Epithelial cell of proximal tubule (primary cell): ENCODE results near the gene USP21. TPM values are rescaled to one million over a fixed set of nuclear protein-coding genes. Genes with fewer than 3 reads are reported as not detected.
A peak's percentile ranks its signal among the peaks of the same experiment; 100 is the strongest.

ENCODE experiments used
- DNase-seq: peaks from one replicate; pipeline ENCODE4 v3.0.0-alpha.2; 2011; ENCODE audit warnings: low read depth
- H3K4me3 ChIP-seq: 2 replicates; pipeline ENCODE4 v1.5.1; 2011; ENCODE audit warnings: low read depth, mild to moderate bottlenecking, low read length
- total RNA-seq: library from RNA; depleted of rRNA; stranded (reverse); fragments of >200 nt; gene quantifications from 2 replicates; pipeline ENCODE4 v1.2.3, GENCODE V29; 2015
- TF ChIP-seq, protein P1 (sequence below): conservative IDR thresholded peaks from 2 replicates; pipeline ENCODE4 v1.5.1; 2012; ENCODE audit warnings: low read depth, mild to moderate bottlenecking, low read length

USP21 gene
- total RNA-seq, 1 donor from 2014 or later = 20.6 TPM

DNA sequence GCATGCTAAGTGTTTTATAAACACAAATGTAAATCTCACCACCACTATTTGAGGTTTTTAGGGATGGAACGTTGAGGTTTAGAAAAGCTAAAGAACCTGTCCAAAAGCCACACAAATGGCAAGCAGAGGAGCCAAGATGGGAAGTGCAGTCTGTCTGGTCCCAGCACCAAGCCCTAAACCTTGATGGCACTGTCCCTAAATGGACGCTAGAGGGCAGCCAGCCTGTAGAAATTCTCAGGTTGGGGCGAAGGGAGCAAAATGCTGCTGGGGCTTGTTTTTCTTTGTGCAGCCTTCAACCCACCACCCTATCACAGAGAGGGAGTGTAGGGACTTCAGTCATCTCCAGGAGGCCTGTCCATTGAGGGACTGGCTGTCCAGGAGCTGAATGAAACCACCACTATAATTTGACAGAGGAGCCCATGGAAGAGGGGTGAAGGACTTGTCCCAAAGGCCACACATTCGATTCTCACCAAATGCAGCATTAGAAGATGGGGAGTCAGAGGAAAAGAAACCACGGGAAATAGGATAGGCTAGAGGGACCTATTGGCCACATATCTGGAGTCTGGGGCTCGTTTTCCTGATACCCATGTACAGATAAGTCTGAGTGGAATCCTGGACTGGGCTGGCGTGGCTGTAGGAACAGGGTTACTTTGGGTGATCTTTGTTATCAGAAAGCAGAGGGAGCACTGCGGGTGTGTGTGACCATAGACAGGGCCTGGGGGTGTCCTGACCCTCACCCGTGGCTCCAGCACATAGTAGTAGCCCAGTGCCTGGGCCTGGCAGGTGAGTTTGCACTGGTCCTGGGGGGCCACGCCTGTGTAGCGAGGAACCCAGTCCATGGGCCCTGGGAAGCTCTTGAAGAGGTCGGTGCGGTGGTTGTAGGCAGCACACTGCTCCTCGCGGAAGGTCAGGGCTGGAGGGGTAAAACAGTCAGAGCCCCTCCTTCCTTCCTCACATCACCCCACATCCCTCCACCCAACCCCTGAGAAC lies 33.5 kb downstream of the USP21 start:
- no peak overlapping the region for H3K4me3 ChIP-seq
- TF ChIP-seq, protein P1, sequence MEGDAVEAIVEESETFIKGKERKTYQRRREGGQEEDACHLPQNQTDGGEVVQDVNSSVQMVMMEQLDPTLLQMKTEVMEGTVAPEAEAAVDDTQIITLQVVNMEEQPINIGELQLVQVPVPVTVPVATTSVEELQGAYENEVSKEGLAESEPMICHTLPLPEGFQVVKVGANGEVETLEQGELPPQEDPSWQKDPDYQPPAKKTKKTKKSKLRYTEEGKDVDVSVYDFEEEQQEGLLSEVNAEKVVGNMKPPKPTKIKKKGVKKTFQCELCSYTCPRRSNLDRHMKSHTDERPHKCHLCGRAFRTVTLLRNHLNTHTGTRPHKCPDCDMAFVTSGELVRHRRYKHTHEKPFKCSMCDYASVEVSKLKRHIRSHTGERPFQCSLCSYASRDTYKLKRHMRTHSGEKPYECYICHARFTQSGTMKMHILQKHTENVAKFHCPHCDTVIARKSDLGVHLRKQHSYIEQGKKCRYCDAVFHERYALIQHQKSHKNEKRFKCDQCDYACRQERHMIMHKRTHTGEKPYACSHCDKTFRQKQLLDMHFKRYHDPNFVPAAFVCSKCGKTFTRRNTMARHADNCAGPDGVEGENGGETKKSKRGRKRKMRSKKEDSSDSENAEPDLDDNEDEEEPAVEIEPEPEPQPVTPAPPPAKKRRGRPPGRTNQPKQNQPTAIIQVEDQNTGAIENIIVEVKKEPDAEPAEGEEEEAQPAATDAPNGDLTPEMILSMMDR = peak; percentile 92
- no peak for DNase-seq

DNA sequence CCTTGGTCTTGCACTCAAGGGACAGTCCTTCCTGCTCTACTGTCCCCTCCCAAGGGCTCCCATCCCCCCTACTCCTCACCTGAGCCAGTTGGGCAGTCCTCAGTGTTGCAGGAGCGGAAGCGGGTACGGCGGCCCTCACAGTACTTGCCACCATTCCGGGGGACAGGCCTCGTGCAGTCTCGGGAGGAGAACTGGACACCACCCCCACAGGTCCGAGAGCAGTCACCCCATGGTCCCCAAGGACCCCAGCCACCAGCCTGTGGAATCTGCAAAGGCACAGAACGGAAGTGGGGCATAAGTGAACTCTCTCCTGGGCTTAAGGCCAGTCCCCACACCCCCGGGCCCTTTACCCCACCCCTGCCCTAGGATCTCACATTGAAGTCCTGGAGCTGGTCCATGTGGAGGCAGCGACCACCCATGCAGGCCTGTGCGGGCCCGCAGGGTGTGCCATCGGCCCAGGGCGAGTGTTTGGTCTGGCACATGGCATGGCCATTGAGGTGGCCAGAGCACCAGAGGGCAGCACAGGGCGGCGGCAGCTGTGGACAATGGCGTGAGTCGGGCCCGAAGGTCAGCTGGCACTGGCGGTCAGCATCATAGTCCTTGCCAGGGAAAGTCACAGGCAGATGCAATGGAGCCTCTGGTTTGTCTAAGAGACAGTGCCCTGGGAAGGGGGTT lies 34.4 kb downstream of the USP21 start:
- no peak overlapping the region for H3K4me3 ChIP-seq
- DNase-seq = no peak
- TF ChIP-seq, protein P1 = peak; percentile 45

DNA sequence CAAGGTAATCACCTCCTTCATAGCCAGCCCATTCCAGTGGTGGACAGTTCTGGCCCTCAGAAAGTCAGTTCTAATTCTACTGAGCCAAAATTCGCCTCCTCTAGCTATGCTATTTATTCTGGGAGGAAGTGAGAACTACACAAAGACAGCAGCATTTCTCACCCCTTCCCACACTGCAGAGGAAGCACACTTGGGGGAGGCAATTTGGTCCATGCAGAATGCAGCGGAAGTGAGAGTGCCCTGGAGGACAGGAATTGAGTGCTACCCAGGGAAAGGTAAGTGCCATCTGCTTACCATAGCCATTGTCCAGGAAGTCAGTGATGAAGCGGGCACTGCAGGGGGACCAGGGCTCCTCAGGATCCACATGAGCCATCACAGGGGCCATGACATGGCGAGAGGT lies 35.9 kb downstream of the USP21 start:
- no peak for DNase-seq
- TF ChIP-seq, protein P1 = no peak

DNA sequence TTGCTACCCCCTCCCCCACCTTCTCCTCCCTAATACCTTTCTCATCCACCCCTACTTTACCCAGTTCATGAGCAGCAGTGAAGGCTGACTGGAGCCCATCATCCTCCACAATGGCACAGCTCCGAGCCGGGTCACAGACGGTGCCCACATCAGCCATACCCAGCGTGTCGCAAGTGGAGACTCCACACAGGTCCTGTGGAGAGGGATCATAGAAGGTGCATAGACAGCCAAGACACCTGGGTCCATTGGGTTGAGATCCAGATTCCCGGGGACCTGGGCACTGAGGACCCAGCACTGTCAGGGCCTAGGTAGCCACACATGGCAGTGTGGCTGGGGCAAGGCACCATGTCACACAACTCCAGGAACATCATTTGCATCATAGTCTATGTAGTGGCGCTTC lies 36.8 kb downstream of the USP21 start:
- no peak overlapping the region for H3K4me3 ChIP-seq
- TF ChIP-seq, protein P1 = no peak
- DNase-seq = no peak

More for the DNA sequence above, 35.9 kb downstream of the USP21 start:
- no peak overlapping the region for H3K4me3 ChIP-seq

DNA sequence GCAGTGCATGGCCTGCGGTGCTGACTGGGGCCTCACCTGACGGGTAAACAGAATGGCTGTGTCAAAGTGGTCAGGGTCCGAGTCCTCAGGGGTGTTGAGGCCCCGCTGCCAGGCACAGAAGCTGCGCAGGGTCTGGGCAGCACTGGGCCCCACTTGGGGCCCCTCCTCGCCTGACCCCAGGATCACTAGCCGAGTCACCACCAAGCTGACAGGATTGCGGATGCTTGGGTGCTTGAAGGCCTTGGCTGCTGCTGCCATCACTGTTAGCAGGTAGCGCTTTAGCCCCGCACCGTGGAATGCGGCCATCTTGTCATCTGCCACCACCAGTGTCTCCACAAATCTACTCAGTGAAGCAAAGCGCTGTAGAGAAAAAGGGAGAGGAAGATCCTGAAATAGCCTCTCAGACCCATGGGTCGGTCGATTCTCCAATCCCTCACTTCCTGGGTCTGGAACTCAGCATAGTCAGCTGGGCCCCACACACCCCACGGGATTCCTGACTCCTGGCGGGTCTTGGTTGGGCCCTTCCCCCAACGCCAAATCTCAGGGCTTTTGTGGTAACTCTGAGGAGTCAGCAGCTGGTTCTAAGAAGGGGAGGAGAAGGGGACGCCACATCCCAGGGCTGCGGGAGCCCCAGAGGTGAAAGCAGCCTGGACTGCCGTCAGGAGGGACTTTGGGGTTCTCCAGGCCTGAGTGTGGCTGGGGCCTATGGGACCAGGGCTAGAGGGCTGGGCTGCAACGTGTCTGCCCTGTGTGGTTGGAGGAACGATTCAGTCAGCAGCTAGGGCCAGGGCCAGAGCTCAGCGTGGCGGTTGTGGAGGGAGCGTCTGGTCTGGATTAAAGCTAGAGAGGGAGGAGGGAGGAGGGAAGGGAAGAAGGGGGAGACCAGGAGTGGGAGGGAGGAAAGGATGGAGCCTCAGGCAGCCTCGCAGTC lies 37.5 kb downstream of the USP21 start:
- H3K4me3 ChIP-seq = no peak overlapping the region
- DNase-seq = no peak
- TF ChIP-seq, protein P1 = no peak

DNA sequence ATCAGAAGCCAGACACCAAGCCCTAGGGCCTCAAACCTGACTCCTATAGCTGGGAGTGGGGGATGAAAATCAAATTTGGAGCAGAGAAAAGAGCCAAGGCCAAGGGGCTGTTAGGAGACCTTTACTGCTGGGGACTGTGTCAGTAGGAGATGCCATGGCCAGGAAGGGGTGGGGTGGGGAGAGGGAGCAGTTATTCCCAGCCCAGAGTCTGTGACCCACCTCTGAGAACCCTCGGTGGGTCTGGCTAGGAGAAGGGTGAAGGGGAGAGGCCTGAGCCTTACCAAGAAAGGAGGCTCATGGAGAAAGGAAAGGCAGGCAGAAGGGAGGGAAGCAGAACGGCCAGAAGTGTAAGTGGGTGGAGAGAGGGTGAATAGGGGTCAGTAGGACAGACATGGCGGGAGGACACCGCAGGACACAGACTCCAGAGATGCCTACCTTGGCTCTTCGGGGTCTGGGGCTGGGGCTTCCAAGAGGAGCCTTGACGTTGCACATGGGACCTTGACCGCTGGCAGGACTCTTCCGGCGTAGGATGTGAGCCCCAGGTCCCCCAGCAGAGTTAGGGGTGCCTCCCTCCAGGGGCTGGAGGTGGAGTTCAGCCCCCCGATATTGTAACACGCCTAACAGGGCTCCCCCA lies 38.4 kb downstream of the USP21 start:
- no peak overlapping the region for H3K4me3 ChIP-seq
- TF ChIP-seq, protein P1 = no peak
- DNase-seq = no peak
